WTC11 (cell line): ENCODE measurements around the gene LAMB4. TPM values are rescaled to one million over a fixed set of nuclear protein-coding genes. Genes with fewer than 3 reads are reported as not detected.
A peak's percentile ranks its signal among the peaks of the same experiment; 100 is the strongest.

Experiments used
- ATAC-seq: fragments of 200-7000 bp; cut with Tn5 transposase; 2 replicates; pipeline ENCODE4 v1.10.0; 2021; ENCODE audit warnings: mild to moderate bottlenecking, moderate library complexity
- CTCF ChIA-PET: fragments of 300-600 bp; sonication (Branson Sonifier 250); formaldehyde crosslinking; loops from one replicate; lab custom pipeline; 2021; ENCODE audit warnings: antibody characterized with exemption; lab: Charles Lee
- POLR2A ChIA-PET: fragments of 350-600 bp; sonication (Branson Sonifier 250); formaldehyde crosslinking; loops from one replicate; lab custom pipeline; 2021; ENCODE audit warnings: antibody characterized with exemption; lab: Charles Lee
- DNase-seq: peaks from one replicate; pipeline ENCODE4 v3.0.0; 2021; ENCODE audit warnings: low spot score
- H3K27ac Mint-ChIP-seq: 2 replicates; pipeline ENCODE4 v1.8.0; 2021; ENCODE audit warnings: mixed read lengths
- H3K27me3 Mint-ChIP-seq: 2 replicates; pipeline ENCODE4 v1.8.0; 2021; ENCODE audit warnings: low read depth, mild to moderate bottlenecking, moderate library complexity, mixed read lengths
- H3K36me3 Mint-ChIP-seq: 2 replicates; pipeline ENCODE4 v1.8.0; 2021; ENCODE audit warnings: mixed read lengths
- H3K4me1 Mint-ChIP-seq: 2 replicates; pipeline ENCODE4 v1.8.0; 2022; ENCODE audit warnings: mixed read lengths
- H3K4me3 Mint-ChIP-seq: 2 replicates; pipeline ENCODE4 v1.8.0; 2021; ENCODE audit warnings: mild to moderate bottlenecking, moderate library complexity, mixed read lengths
- H3K9me3 Mint-ChIP-seq: 2 replicates; pipeline ENCODE4 v1.8.0; 2021; ENCODE audit warnings: mixed read lengths
- ATF1 ChIP-seq: sonication (generic); formaldehyde crosslinking; IDR thresholded peaks from 2 replicates; pipeline ENCODE4 v1.8.1; 2023; ENCODE audit warnings: mild to moderate bottlenecking, moderate library complexity, missing genetic modification reagents
- ATF6 ChIP-seq: sonication (generic); formaldehyde crosslinking; IDR thresholded peaks from 2 replicates; pipeline ENCODE4 v1.8.1; 2023; ENCODE audit warnings: mild to moderate bottlenecking, missing genetic modification reagents
- FOXJ3 ChIP-seq: sonication (generic); formaldehyde crosslinking; IDR thresholded peaks from 2 replicates; pipeline ENCODE4 v1.9.0; 2021; ENCODE audit warnings: missing genetic modification reagents, mild to moderate bottlenecking, borderline replicate concordance
- GABPB1 ChIP-seq: sonication (generic); formaldehyde crosslinking; IDR thresholded peaks from 2 replicates; pipeline ENCODE4 v1.8.1; 2023; ENCODE audit warnings: mild to moderate bottlenecking, missing genetic modification reagents
- HMGA2 ChIP-seq: fragments of 250-450 bp; sonication (Bioruptor Pico); IDR thresholded peaks from 2 replicates; pipeline ENCODE4 v1.4.0; 2021; ENCODE audit warnings: mild to moderate bottlenecking, moderate library complexity
- NFE2L1 ChIP-seq: sonication (generic); formaldehyde crosslinking; IDR thresholded peaks from 2 replicates; pipeline ENCODE4 v1.8.1; 2023; ENCODE audit warnings: missing genetic modification reagents
- PREB ChIP-seq: sonication (generic); formaldehyde crosslinking; IDR thresholded peaks from 2 replicates; pipeline ENCODE4 v1.8.1; 2022; ENCODE audit warnings: mild to moderate bottlenecking, missing genetic modification reagents, moderate library complexity, borderline replicate concordance
- TCF7 ChIP-seq: sonication (generic); formaldehyde crosslinking; IDR thresholded peaks from 2 replicates; pipeline ENCODE4 v1.8.0; 2022; ENCODE audit warnings: mild to moderate bottlenecking, low read depth, missing genetic modification reagents, moderate library complexity
- TEAD4 ChIP-seq: sonication (generic); formaldehyde crosslinking; IDR thresholded peaks from 2 replicates; pipeline ENCODE4 v1.8.0; 2022; ENCODE audit warnings: mild to moderate bottlenecking, missing genetic modification reagents
- ZBTB21 ChIP-seq: sonication (generic); formaldehyde crosslinking; IDR thresholded peaks from 2 replicates; pipeline ENCODE4 v1.8.1; 2023; ENCODE audit warnings: mild to moderate bottlenecking, missing genetic modification reagents, borderline replicate concordance
- ZNF232 ChIP-seq: sonication (generic); formaldehyde crosslinking; IDR thresholded peaks from 2 replicates; pipeline ENCODE4 v1.8.0; 2022; ENCODE audit warnings: mild to moderate bottlenecking, missing genetic modification reagents
- ZNF671 ChIP-seq: fragments of 250-450 bp; sonication (Bioruptor Pico); IDR thresholded peaks from 2 replicates; pipeline ENCODE4 v1.8.0; 2021; ENCODE audit warnings: mild to moderate bottlenecking
- total RNA-seq: library from RNA; stranded (reverse); gene quantifications from 3 replicates; pipeline ENCODE4 v1.2.3, GENCODE V29; 2021
- TF ChIP-seq, protein P1 (sequence below): fragments of 200-600 bp; IDR thresholded peaks from 2 replicates; pipeline ENCODE4 v1.8.0; 2022; ENCODE audit warnings: antibody characterized with exemption
- TF ChIP-seq, protein P2 (sequence below): fragments of 250-450 bp; sonication (Bioruptor Pico); IDR thresholded peaks from 2 replicates; pipeline ENCODE4 v1.8.0; 2021; ENCODE audit warnings: mild to moderate bottlenecking
- TF ChIP-seq, protein P3 (sequence below): sonication (generic); formaldehyde crosslinking; IDR thresholded peaks from 2 replicates; pipeline ENCODE4 v1.8.1; 2023; ENCODE audit warnings: mild to moderate bottlenecking, moderate library complexity, missing genetic modification reagents
- TF ChIP-seq, protein P4 (sequence below): sonication (generic); formaldehyde crosslinking; IDR thresholded peaks from 2 replicates; pipeline ENCODE4 v1.8.0; 2023; ENCODE audit warnings: missing genetic modification reagents, mild to moderate bottlenecking, borderline replicate concordance

LAMB4 gene
- total RNA-seq, 1 experiment from 2014 or later, result not detected

DNA sequence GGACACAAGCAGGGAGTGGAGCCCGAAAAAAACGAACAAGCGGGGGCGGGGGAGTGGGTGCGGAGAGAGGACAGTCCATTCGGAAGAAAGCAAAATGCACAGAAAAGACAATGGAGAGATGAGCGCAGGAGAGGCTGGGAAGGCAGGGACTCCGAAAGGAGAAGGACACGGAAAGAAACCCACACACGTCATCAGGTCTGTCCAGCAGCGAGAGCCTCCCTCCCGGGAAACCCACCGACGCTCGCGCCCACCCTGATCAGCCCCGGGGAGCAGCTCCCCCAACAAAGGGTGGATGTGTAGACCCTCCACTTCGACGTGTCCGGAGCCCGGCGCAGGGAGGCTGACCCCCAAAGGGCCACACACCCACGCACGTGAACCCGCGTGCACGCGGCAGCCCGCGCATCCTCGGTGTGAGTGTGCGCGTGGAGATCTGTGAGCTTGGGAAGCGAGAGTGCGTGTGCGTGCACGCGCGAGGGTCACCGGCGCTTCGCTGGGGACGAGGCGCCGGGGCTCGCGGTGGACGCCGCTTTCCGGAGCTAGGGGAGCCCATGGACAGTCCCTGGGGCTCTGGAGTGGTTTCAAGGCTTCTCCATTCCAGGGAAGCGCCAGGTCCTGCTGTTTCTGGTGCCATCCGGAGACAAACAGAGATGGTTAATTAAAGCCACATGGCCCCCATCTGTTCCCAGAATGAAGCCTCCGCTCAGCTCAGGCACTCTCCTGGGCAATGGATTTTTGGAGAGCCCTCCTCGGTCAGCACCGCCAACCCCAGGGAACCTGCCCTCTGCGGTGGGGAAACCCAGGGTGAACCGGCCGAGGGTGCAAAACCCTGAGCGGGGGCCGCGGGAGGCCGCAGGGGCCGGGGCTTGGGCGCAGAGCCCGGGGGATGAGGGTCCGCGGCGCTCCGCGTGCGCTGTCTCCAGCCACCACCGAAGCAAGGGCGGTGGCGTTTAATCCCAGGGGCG, 128.1 kb downstream of the LAMB4 start (continued):
- TF ChIP-seq ATF6, result 0 out of 2 replicates have a peak, but pooled peaks have one; percentile 22
- TF ChIP-seq ZNF232 (CRISPR knock-in tag), result no peak
- no peak for TF ChIP-seq ATF1
- no peak for TF ChIP-seq HMGA2 (CRISPR knock-in tag)
- TF ChIP-seq ZBTB21, result no peak
- TF ChIP-seq ZNF671 (CRISPR knock-in tag), result no peak
- TF ChIP-seq, protein P1, sequence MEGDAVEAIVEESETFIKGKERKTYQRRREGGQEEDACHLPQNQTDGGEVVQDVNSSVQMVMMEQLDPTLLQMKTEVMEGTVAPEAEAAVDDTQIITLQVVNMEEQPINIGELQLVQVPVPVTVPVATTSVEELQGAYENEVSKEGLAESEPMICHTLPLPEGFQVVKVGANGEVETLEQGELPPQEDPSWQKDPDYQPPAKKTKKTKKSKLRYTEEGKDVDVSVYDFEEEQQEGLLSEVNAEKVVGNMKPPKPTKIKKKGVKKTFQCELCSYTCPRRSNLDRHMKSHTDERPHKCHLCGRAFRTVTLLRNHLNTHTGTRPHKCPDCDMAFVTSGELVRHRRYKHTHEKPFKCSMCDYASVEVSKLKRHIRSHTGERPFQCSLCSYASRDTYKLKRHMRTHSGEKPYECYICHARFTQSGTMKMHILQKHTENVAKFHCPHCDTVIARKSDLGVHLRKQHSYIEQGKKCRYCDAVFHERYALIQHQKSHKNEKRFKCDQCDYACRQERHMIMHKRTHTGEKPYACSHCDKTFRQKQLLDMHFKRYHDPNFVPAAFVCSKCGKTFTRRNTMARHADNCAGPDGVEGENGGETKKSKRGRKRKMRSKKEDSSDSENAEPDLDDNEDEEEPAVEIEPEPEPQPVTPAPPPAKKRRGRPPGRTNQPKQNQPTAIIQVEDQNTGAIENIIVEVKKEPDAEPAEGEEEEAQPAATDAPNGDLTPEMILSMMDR, result no peak
- no peak for TF ChIP-seq GABPB1 (CRISPR knock-in tag)
- no peak for TF ChIP-seq FOXJ3 (CRISPR knock-in tag)
- 0 out of 2 replicates have a peak, but pooled peaks have one; percentile 7 for TF ChIP-seq TEAD4
- TF ChIP-seq, protein P2, sequence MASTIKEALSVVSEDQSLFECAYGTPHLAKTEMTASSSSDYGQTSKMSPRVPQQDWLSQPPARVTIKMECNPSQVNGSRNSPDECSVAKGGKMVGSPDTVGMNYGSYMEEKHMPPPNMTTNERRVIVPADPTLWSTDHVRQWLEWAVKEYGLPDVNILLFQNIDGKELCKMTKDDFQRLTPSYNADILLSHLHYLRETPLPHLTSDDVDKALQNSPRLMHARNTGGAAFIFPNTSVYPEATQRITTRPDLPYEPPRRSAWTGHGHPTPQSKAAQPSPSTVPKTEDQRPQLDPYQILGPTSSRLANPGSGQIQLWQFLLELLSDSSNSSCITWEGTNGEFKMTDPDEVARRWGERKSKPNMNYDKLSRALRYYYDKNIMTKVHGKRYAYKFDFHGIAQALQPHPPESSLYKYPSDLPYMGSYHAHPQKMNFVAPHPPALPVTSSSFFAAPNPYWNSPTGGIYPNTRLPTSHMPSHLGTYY (CRISPR knock-in tag), result no peak
- TF ChIP-seq, protein P3, sequence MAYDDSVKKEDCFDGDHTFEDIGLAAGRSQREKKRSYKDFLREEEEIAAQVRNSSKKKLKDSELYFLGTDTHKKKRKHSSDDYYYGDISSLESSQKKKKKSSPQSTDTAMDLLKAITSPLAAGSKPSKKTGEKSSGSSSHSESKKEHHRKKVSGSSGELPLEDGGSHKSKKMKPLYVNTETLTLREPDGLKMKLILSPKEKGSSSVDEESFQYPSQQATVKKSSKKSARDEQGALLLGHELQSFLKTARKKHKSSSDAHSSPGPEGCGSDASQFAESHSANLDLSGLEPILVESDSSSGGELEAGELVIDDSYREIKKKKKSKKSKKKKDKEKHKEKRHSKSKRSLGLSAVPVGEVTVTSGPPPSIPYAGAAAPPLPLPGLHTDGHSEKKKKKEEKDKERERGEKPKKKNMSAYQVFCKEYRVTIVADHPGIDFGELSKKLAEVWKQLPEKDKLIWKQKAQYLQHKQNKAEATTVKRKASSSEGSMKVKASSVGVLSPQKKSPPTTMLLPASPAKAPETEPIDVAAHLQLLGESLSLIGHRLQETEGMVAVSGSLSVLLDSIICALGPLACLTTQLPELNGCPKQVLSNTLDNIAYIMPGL (CRISPR knock-in tag), result 0 out of 2 replicates have a peak, but pooled peaks have one; percentile 8
- TF ChIP-seq PREB (CRISPR knock-in tag), result no peak
- no peak for TF ChIP-seq NFE2L1
- TF ChIP-seq TCF7, result no peak

GRCh38 chr7:108000875-108001763, 129.0 kb downstream of the LAMB4 start:
- Mint-ChIP-seq H3K4me1 (peaks cover 36% of the 10 kb centered on the region), H3K27me3 (peaks cover 51% of the 10 kb centered on the region), H3K36me3 (peaks cover 14% of the 10 kb centered on the region), H3K27ac (no peak overlapping the region), H3K9me3 (no peaks in the 10 kb centered on the region), H3K4me3 (peak overlapping the region; percentile 90)
- DNase-seq (peak; percentile 79), ATAC-seq (peak; percentile 82)
- POLR2A ChIA-PET, result no interaction called here
- CTCF ChIA-PET, result interaction anchor here (0.7 to 5.8 kb wide), 8 partner anchors 14 to 145 kb away, joined by 3 to 37 read pairs (median 4); no protein-coding TSS in a partner anchor
- TF ChIP-seq, protein P4, sequence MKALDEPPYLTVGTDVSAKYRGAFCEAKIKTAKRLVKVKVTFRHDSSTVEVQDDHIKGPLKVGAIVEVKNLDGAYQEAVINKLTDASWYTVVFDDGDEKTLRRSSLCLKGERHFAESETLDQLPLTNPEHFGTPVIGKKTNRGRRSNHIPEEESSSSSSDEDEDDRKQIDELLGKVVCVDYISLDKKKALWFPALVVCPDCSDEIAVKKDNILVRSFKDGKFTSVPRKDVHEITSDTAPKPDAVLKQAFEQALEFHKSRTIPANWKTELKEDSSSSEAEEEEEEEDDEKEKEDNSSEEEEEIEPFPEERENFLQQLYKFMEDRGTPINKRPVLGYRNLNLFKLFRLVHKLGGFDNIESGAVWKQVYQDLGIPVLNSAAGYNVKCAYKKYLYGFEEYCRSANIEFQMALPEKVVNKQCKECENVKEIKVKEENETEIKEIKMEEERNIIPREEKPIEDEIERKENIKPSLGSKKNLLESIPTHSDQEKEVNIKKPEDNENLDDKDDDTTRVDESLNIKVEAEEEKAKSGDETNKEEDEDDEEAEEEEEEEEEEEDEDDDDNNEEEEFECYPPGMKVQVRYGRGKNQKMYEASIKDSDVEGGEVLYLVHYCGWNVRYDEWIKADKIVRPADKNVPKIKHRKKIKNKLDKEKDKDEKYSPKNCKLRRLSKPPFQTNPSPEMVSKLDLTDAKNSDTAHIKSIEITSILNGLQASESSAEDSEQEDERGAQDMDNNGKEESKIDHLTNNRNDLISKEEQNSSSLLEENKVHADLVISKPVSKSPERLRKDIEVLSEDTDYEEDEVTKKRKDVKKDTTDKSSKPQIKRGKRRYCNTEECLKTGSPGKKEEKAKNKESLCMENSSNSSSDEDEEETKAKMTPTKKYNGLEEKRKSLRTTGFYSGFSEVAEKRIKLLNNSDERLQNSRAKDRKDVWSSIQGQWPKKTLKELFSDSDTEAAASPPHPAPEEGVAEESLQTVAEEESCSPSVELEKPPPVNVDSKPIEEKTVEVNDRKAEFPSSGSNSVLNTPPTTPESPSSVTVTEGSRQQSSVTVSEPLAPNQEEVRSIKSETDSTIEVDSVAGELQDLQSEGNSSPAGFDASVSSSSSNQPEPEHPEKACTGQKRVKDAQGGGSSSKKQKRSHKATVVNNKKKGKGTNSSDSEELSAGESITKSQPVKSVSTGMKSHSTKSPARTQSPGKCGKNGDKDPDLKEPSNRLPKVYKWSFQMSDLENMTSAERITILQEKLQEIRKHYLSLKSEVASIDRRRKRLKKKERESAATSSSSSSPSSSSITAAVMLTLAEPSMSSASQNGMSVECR (CRISPR knock-in tag), result peak; percentile 49; the same call in 1 of the 2 replicates
